Neural cell (in vitro differentiated cells): Measurements from ENCODE around the gene SLC26A4.

Experiments used
- CTCF ChIP-seq: fragments of 450-650 bp; IDR thresholded peaks from 2 replicates; pipeline ENCODE4 v1.5.1; 2014; ENCODE audit warnings: antibody characterized with exemption, mild to moderate bottlenecking, moderate library complexity; ENCODE audit not compliant: poor library complexity, severe bottlenecking
- EP300 ChIP-seq: fragments of 450-650 bp; conservative IDR thresholded peaks from 2 replicates; pipeline ENCODE4 v1.6.1; 2014; ENCODE audit warnings: antibody characterized with exemption, mild to moderate bottlenecking, moderate library complexity; ENCODE audit not compliant: poor library complexity, severe bottlenecking
- EZH2 ChIP-seq: fragments of 200-600, 300-800 bp; shearing (Covaris generic), sonication (generic); IDR thresholded peaks from 2 replicates; pipeline ENCODE4 v1.6.1; 2014; ENCODE audit warnings: antibody characterized with exemption, low read length, borderline replicate concordance, mild to moderate bottlenecking; ENCODE audit not compliant: insufficient read depth, poor library complexity, severe bottlenecking
- MXI1 ChIP-seq: fragments of 450-650 bp; conservative IDR thresholded peaks from 2 replicates; pipeline ENCODE4 v1.6.1; 2014; ENCODE audit warnings: antibody characterized with exemption, mild to moderate bottlenecking; ENCODE audit not compliant: poor library complexity, severe bottlenecking
- POLR2AphosphoS5 ChIP-seq: IDR thresholded peaks from 2 replicates; pipeline ENCODE4 v1.6.1; 2012
- RAD21 ChIP-seq: fragments of 450-650 bp; conservative IDR thresholded peaks from 2 replicates; pipeline ENCODE4 v1.6.1; 2014; ENCODE audit warnings: antibody characterized with exemption, mild to moderate bottlenecking, moderate library complexity
- REST ChIP-seq: IDR thresholded peaks from 2 replicates; pipeline ENCODE4 v1.6.1; 2012; ENCODE audit warnings: borderline replicate concordance
- SMC3 ChIP-seq: fragments of 450-650 bp; conservative IDR thresholded peaks from 2 replicates; pipeline ENCODE4 v1.6.1; 2014; ENCODE audit warnings: antibody characterized with exemption, mild to moderate bottlenecking, moderate library complexity; ENCODE audit not compliant: poor library complexity
- TAF1 ChIP-seq: IDR thresholded peaks from 2 replicates; pipeline ENCODE4 v1.6.1; 2012; ENCODE audit warnings: low read depth

GRCh38 chr7:107632492-107632865, 28.1 kb upstream of the SLC26A4 start:
- TF ChIP-seq EP300 (no peak), CTCF (no peak), EZH2 (no peak), MXI1 (no peak), RAD21 (no peak), REST (no peak), POLR2AphosphoS5 (no peak), TAF1 (no peak), SMC3 (no peak)
